ENCODE data around the gene LINC01488.

The LINC01488 gene

DNA sequence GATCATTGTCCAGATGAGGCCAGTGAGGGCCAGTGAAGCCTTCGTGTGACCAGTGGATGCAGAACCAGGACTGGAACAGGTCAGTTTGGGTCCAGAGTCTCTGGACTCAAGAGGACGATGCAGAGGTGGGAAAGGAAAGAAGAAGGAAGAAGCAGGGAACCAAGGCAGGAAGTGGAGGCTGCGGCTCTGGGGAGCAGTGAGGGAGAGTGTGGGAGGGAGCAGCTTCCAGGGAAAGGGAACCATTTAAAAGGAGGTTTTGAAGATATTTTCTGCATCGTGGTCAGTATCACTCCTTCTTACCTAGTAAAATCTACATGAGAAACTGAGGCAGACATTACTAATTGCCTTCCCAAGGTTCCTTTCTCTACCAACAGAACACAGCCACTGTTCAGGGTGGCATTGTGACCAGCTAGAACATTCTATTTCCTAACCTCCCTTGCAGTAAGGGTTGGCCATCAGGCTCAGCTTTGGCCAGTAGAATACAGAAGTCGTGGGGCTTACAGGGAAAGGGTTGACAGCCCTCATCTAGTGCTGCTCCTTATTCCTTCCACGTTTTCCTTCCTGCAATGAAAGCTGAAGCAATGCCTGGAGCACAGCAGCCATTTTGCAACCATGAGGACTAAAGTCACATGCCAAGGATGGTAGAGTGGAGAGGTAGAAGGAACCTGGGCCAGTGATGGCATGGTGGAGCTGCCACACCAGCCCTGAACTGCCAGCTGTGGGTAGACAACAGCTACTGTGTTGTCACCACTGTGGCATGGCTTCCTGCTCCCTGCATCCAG, 29.1 kb upstream of the LINC01488 start:
- no peak overlapping the region for H3K4me3 ChIP-seq (ENCODE audit: low read depth, low read length)
- no peak overlapping the region for H3K27ac ChIP-seq (ENCODE audit: extremely low read depth, low read depth, low read length)
- H3K9me3 ChIP-seq (ENCODE audit: control insufficient read depth, insufficient read depth, low read depth, low read length): no peaks in the 10 kb centered on the region
- H3K36me3 ChIP-seq (ENCODE audit: control insufficient read depth in 2 of 2, insufficient read depth in 1 of 2, low read length in 2 of 2): no peaks in the 10 kb centered on the region
- TF ChIP-seq ZNF175 (tag by site-specific recombination; IDR thresholded peaks at IDR 0.05) (no peak), ZNF561 (tag by site-specific recombination; IDR thresholded peaks at IDR 0.05; ENCODE audit: borderline replicate concordance) (no peak), SALL2 (tag by site-specific recombination; IDR thresholded peaks at IDR 0.05; ENCODE audit: borderline replicate concordance) (no peak), ZNF558 (tag by site-specific recombination; IDR thresholded peaks at IDR 0.05) (no peak), RBAK (tag by site-specific recombination; IDR thresholded peaks at IDR 0.05) (no peak), ZBTB21 (tag by site-specific recombination; IDR thresholded peaks at IDR 0.05) (no peak), ZNF654 (tag by site-specific recombination; IDR thresholded peaks at IDR 0.05; ENCODE audit: low read depth) (no peak), ZNF112 (tag by site-specific recombination; IDR thresholded peaks at IDR 0.05) (no peak), ZNF548 (tag by site-specific recombination; IDR thresholded peaks at IDR 0.05) (no peak), ZFP69B (tag by site-specific recombination; IDR thresholded peaks at IDR 0.05) (no peak), ZIC2 (tag by site-specific recombination; IDR thresholded peaks at IDR 0.05) (no peak), ZBTB20 (tag by site-specific recombination; IDR thresholded peaks at IDR 0.05) (no peak), ZNF658 (tag by site-specific recombination; IDR thresholded peaks at IDR 0.05) (no peak)
- TF ChIP-seq, protein P1, sequence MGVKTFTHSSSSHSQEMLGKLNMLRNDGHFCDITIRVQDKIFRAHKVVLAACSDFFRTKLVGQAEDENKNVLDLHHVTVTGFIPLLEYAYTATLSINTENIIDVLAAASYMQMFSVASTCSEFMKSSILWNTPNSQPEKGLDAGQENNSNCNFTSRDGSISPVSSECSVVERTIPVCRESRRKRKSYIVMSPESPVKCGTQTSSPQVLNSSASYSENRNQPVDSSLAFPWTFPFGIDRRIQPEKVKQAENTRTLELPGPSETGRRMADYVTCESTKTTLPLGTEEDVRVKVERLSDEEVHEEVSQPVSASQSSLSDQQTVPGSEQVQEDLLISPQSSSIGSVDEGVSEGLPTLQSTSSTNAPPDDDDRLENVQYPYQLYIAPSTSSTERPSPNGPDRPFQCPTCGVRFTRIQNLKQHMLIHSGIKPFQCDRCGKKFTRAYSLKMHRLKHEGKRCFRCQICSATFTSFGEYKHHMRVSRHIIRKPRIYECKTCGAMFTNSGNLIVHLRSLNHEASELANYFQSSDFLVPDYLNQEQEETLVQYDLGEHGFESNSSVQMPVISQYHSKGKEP (tag by site-specific recombination; IDR thresholded peaks at IDR 0.05): no peak
- TF ChIP-seq, protein P2, sequence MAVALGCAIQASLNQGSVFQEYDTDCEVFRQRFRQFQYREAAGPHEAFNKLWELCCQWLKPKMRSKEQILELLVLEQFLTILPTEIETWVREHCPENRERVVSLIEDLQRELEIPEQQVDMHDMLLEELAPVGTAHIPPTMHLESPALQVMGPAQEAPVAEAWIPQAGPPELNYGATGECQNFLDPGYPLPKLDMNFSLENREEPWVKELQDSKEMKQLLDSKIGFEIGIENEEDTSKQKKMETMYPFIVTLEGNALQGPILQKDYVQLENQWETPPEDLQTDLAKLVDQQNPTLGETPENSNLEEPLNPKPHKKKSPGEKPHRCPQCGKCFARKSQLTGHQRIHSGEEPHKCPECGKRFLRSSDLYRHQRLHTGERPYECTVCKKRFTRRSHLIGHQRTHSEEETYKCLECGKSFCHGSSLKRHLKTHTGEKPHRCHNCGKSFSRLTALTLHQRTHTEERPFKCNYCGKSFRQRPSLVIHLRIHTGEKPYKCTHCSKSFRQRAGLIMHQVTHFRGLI (tag by site-specific recombination; IDR thresholded peaks at IDR 0.05): no peak
- TF ChIP-seq, protein P3, sequence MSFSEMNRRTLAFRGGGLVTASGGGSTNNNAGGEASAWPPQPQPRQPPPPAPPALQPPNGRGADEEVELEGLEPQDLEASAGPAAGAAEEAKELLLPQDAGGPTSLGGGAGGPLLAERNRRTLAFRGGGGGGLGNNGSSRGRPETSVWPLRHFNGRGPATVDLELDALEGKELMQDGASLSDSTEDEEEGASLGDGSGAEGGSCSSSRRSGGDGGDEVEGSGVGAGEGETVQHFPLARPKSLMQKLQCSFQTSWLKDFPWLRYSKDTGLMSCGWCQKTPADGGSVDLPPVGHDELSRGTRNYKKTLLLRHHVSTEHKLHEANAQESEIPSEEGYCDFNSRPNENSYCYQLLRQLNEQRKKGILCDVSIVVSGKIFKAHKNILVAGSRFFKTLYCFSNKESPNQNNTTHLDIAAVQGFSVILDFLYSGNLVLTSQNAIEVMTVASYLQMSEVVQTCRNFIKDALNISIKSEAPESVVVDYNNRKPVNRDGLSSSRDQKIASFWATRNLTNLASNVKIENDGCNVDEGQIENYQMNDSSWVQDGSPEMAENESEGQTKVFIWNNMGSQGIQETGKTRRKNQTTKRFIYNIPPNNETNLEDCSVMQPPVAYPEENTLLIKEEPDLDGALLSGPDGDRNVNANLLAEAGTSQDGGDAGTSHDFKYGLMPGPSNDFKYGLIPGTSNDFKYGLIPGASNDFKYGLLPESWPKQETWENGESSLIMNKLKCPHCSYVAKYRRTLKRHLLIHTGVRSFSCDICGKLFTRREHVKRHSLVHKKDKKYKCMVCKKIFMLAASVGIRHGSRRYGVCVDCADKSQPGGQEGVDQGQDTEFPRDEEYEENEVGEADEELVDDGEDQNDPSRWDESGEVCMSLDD (tag by site-specific recombination; IDR thresholded peaks at IDR 0.05): no peak
- TF ChIP-seq, protein P4, sequence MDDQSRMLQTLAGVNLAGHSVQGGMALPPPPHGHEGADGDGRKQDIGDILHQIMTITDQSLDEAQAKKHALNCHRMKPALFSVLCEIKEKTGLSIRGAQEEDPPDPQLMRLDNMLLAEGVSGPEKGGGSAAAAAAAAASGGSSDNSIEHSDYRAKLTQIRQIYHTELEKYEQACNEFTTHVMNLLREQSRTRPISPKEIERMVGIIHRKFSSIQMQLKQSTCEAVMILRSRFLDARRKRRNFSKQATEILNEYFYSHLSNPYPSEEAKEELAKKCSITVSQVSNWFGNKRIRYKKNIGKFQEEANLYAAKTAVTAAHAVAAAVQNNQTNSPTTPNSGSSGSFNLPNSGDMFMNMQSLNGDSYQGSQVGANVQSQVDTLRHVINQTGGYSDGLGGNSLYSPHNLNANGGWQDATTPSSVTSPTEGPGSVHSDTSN (CRISPR knock-in tag; IDR thresholded peaks at IDR 0.05): no peak
- TF ChIP-seq, protein P5, sequence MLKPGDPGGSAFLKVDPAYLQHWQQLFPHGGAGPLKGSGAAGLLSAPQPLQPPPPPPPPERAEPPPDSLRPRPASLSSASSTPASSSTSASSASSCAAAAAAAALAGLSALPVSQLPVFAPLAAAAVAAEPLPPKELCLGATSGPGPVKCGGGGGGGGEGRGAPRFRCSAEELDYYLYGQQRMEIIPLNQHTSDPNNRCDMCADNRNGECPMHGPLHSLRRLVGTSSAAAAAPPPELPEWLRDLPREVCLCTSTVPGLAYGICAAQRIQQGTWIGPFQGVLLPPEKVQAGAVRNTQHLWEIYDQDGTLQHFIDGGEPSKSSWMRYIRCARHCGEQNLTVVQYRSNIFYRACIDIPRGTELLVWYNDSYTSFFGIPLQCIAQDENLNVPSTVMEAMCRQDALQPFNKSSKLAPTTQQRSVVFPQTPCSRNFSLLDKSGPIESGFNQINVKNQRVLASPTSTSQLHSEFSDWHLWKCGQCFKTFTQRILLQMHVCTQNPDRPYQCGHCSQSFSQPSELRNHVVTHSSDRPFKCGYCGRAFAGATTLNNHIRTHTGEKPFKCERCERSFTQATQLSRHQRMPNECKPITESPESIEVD (tag by site-specific recombination; IDR thresholded peaks at IDR 0.05): no peak
- CTCF ChIA-PET: interaction anchor here (0.8 kb wide), 1 partner anchor 9 kb away, joined by 3 read pairs; no protein-coding TSS in a partner anchor
- H3K4me1 ChIP-seq (ENCODE audit: control insufficient read depth, insufficient read depth, low read length): no peaks in the 10 kb centered on the region
- POLR2A ChIA-PET: no interaction called here
